CD8-positive, alpha-beta memory T cell (primary cell): ENCODE results near the gene SHC4. TPM values are rescaled to one million over a fixed set of nuclear protein-coding genes. Genes with fewer than 3 reads are reported as not detected.
"Not testable (repeated sequence)": the region's sequence is repeated elsewhere in the genome, so short reads cannot be mapped to it uniquely, and the experiment has no call there.

Experiments
- CTCF ChIA-PET: fragments of 350-600 bp; sonication (Branson Sonifier 250); formaldehyde crosslinking; loops from one replicate; lab custom pipeline; 2021; ENCODE audit warnings: antibody characterized with exemption; lab: Charles Lee
- POLR2A ChIA-PET: fragments of 350-600 bp; sonication (Branson Sonifier 250); formaldehyde crosslinking; loops from one replicate; lab custom pipeline; 2021; ENCODE audit warnings: antibody characterized with exemption; lab: Charles Lee
- DNase-seq, 5 donors: peaks; one replicate each; pipeline versions ENCODE4 v3.0.0 to v3.0.0-alpha.2; 2020 to 2022; ENCODE audit warnings: mixed read lengths in 1 of 5
- H3K27ac ChIP-seq: one replicate; pipeline ENCODE4 v1.7.0; 2013; ENCODE audit warnings: low read depth, mild to moderate bottlenecking, low read length, moderate library complexity
- H3K27me3 ChIP-seq: 2 replicates; pipeline ENCODE4 v1.7.0; 2013; ENCODE audit warnings: low read length, mild to moderate bottlenecking; ENCODE audit not compliant: insufficient read depth, poor library complexity, severe bottlenecking
- H3K36me3 ChIP-seq: 2 replicates; pipeline ENCODE4 v1.7.0; 2013; ENCODE audit warnings: mild to moderate bottlenecking, low read length, moderate library complexity; ENCODE audit not compliant: insufficient read depth
- H3K4me1 ChIP-seq: 2 replicates; pipeline ENCODE4 v1.7.0; 2013; ENCODE audit warnings: mild to moderate bottlenecking, low read length, moderate library complexity; ENCODE audit not compliant: insufficient read depth
- H3K4me3 ChIP-seq: 2 replicates; pipeline ENCODE4 v1.7.0; 2013; ENCODE audit warnings: mild to moderate bottlenecking, low read length
- H3K9me3 ChIP-seq: 2 replicates; pipeline ENCODE4 v1.7.0; 2013; ENCODE audit warnings: mild to moderate bottlenecking, low read length
- H3K27ac Mint-ChIP-seq, 8 donors: one replicate each; pipeline ENCODE4 v1.8.0; 2020 to 2021; ENCODE audit warnings: mixed read lengths in 8 of 8, mild to moderate bottlenecking in 6 of 8, inconsistent platforms in 3 of 8, moderate library complexity in 3 of 8
- H3K27me3 Mint-ChIP-seq, 2 donors: one replicate each; pipeline ENCODE4 v1.8.0; 2020 to 2021; ENCODE audit warnings: mixed read lengths in 2 of 2, mild to moderate bottlenecking in 1 of 2, moderate library complexity in 1 of 2
- H3K36me3 Mint-ChIP-seq, 3 donors: one replicate each; pipeline ENCODE4 v1.8.0; 2020 to 2021; ENCODE audit warnings: mixed read lengths in 3 of 3, inconsistent platforms in 1 of 3, mild to moderate bottlenecking in 1 of 3
- H3K4me1 Mint-ChIP-seq, 3 donors: one replicate each; pipeline ENCODE4 v1.8.0; 2020 to 2021; ENCODE audit warnings: mixed read lengths in 3 of 3, inconsistent platforms in 1 of 3, mild to moderate bottlenecking in 1 of 3
- H3K4me3 Mint-ChIP-seq, 7 donors: one replicate each; pipeline ENCODE4 v1.8.0; 2020 to 2021; ENCODE audit warnings: mixed read lengths in 7 of 7, mild to moderate bottlenecking in 6 of 7, moderate library complexity in 4 of 7, inconsistent platforms in 2 of 7
- H3K9me3 Mint-ChIP-seq, 5 donors: one replicate each; pipeline ENCODE4 v1.8.0; 2020 to 2022; ENCODE audit warnings: mixed read lengths in 5 of 5, mild to moderate bottlenecking in 3 of 5, moderate library complexity in 2 of 5, inconsistent platforms in 1 of 5
- polyA plus RNA-seq: library from polyadenylated mRNA; unstranded; fragments of 300-500 nt; fragmentation: Illumina TruSeq; gene quantifications from one replicate; pipeline ENCODE4 v1.2.3, GENCODE V29; 2021
- total RNA-seq, 2 experiments: library from RNA; stranded (reverse); gene quantifications; one replicate each; pipeline ENCODE4 v1.2.3, GENCODE V29; 2021

SHC4 gene
- total and polyA plus RNA-seq, 3 experiments from 2014 or later: 5.0 to 5.7 TPM; not detected in 1

GRCh38 chr15:48862705-48863104, 101.0 kb downstream of the SHC4 start:
- no peak for DNase-seq
- Mint-ChIP-seq H3K27me3 (peaks cover 5 to 12% of the 10 kb centered on the region in 2 donors), H3K36me3 (no peaks in the 10 kb centered on the region), H3K4me3 (no peak overlapping the region), H3K4me1 (peaks cover 0 to 5% (median 0%) of the 10 kb centered on the region in 3 donors), H3K27ac (peak overlapping the region in 1 of 8 donors; percentile 70), H3K9me3 (no peaks in the 10 kb centered on the region)
- no peak overlapping the region for H3K27ac ChIP-seq
- H3K4me3 ChIP-seq: no peak overlapping the region
- H3K27me3 ChIP-seq: no peaks in the 10 kb centered on the region
- H3K36me3 ChIP-seq: no peaks in the 10 kb centered on the region
- H3K9me3 ChIP-seq: no peaks in the 10 kb centered on the region
- no peaks in the 10 kb centered on the region for H3K4me1 ChIP-seq
- ChIA-PET CTCF (interaction anchor here (1.1 to 5.3 kb wide), 7 partner anchors 13 to 1283 kb away, joined by 3 to 38 read pairs (median 11); partner anchors contain the start of genes EID1 and FGF7), POLR2A (no interaction called here)

GRCh38 chr15:48861813-48862431, 101.8 kb downstream of the SHC4 start:
- no peak overlapping the region for H3K27ac ChIP-seq
- Mint-ChIP-seq H3K4me1 (peaks cover 0 to 5% (median 0%) of the 10 kb centered on the region in 3 donors), H3K9me3 (no peaks in the 10 kb centered on the region), H3K36me3 (no peaks in the 10 kb centered on the region), H3K4me3 (no peak overlapping the region), H3K27me3 (peaks cover 5 to 7% of the 10 kb centered on the region in 2 donors), H3K27ac (peak overlapping the region in 1 of 8 donors; percentile 43)
- H3K4me3 ChIP-seq: no peak overlapping the region
- H3K36me3 ChIP-seq: no peaks in the 10 kb centered on the region
- no peaks in the 10 kb centered on the region for H3K4me1 ChIP-seq
- no peaks in the 10 kb centered on the region for H3K9me3 ChIP-seq
- CTCF ChIA-PET: interaction anchor here (0.7 to 5.3 kb wide), 12 partner anchors 10 to 1284 kb away, joined by 3 to 38 read pairs (median 4); partner anchors contain the start of genes EID1 and FGF7
- H3K27me3 ChIP-seq: no peaks in the 10 kb centered on the region
- peak; percentile 3 to 59 (median 53) for DNase-seq
- POLR2A ChIA-PET: interaction anchor here (0.7 kb wide), 1 partner anchor 184 kb away, joined by 5 read pairs; the partner anchor contains the start of gene SECISBP2L

- Mint-ChIP-seq H3K4me3 (no peak overlapping the region), H3K9me3 (peaks cover 0 to 2% (median 0%) of the 10 kb centered on the region in 5 donors), H3K36me3 (no peaks in the 10 kb centered on the region), H3K4me1 (peaks cover 0 to 5% (median 0%) of the 10 kb centered on the region in 3 donors), H3K27ac (no peak overlapping the region), H3K27me3 (peaks cover 0 to 3% of the 10 kb centered on the region in 2 donors)
- Histone ChIP-seq H3K4me1 (no peaks in the 10 kb centered on the region), H3K27ac (no peak overlapping the region), H3K9me3 (no peaks in the 10 kb centered on the region), H3K4me3 (no peak overlapping the region), H3K27me3 (no peaks in the 10 kb centered on the region), H3K36me3 (no peaks in the 10 kb centered on the region)
- POLR2A ChIA-PET: no interaction called here
- CTCF ChIA-PET: interaction anchor here (1.3 to 5.3 kb wide), 3 partner anchors 562 to 1286 kb away, joined by 4 to 38 read pairs (median 4); partner anchors contain the start of gene FGF7
- no peak for DNase-seq
Observed at GRCh38 chr15:48859426-48859825, 104.3 kb downstream of the SHC4 start.

- Histone ChIP-seq H3K4me1 (no peaks in the 10 kb centered on the region), H3K36me3 (no peaks in the 10 kb centered on the region), H3K27ac (peak overlapping the region; percentile 41), H3K4me3 (no peak overlapping the region), H3K27me3 (no peaks in the 10 kb centered on the region), H3K9me3 (no peaks in the 10 kb centered on the region)
- H3K9me3 Mint-ChIP-seq: peaks cover 0 to 2% (median 0%) of the 10 kb centered on the region in 5 donors
- DNase-seq: no peak
- H3K27ac Mint-ChIP-seq: no peak overlapping the region
- H3K27me3 Mint-ChIP-seq: peaks cover 0 to 3% of the 10 kb centered on the region in 2 donors
- no peaks in the 10 kb centered on the region for H3K36me3 Mint-ChIP-seq
- H3K4me1 Mint-ChIP-seq: peaks cover 0 to 5% (median 0%) of the 10 kb centered on the region in 3 donors
- no peak overlapping the region for H3K4me3 Mint-ChIP-seq
- CTCF ChIA-PET: interaction anchor here (1.3 to 5.3 kb wide), 4 partner anchors 563 to 1287 kb away, joined by 3 to 38 read pairs (median 4); partner anchors contain the start of gene FGF7
- POLR2A ChIA-PET: no interaction called here
Observed at GRCh38 chr15:48858401-48858800, 105.3 kb downstream of the SHC4 start.

- H3K4me1 ChIP-seq: no peaks in the 10 kb centered on the region
- no peak overlapping the region for H3K27ac ChIP-seq
- no peak overlapping the region for H3K4me3 ChIP-seq
- peaks cover 0 to 2% (median 0%) of the 10 kb centered on the region in 5 donors for H3K9me3 Mint-ChIP-seq
- ChIA-PET POLR2A (no interaction called here), CTCF (interaction anchor here (1.4 kb wide), 1 partner anchor 566 kb away, joined by 3 read pairs; no protein-coding TSS in a partner anchor)
- H3K27me3 ChIP-seq: no peaks in the 10 kb centered on the region
- DNase-seq: no peak
- H3K36me3 Mint-ChIP-seq: no peaks in the 10 kb centered on the region
- no peak overlapping the region for H3K4me3 Mint-ChIP-seq
- no peaks in the 10 kb centered on the region for H3K9me3 ChIP-seq
- peaks cover 0 to 3% (median 0%) of the 10 kb centered on the region in 3 donors for H3K4me1 Mint-ChIP-seq
- H3K27ac Mint-ChIP-seq: no peak overlapping the region
- H3K27me3 Mint-ChIP-seq: peaks cover 0 to 4% of the 10 kb centered on the region in 2 donors
- no peaks in the 10 kb centered on the region for H3K36me3 ChIP-seq
Observed at GRCh38 chr15:48856942-48857341, 106.8 kb downstream of the SHC4 start.

GRCh38 chr15:48855501-48856440, 107.9 kb downstream of the SHC4 start:
- H3K4me1 ChIP-seq: no peaks in the 10 kb centered on the region
- ChIA-PET CTCF (interaction anchor here (0.7 kb wide), 1 partner anchor 567 kb away, joined by 3 read pairs; the partner anchor contains the start of gene FGF7), POLR2A (no interaction called here)
- Mint-ChIP-seq H3K4me3 (no peak overlapping the region), H3K27me3 (peaks cover 0 to 11% of the 10 kb centered on the region in 2 donors), H3K9me3 (peaks cover 0 to 2% (median 0%) of the 10 kb centered on the region in 5 donors), H3K36me3 (no peaks in the 10 kb centered on the region), H3K27ac (no peak overlapping the region), H3K4me1 (no peaks in the 10 kb centered on the region)
- H3K27ac ChIP-seq: no peak overlapping the region
- H3K9me3 ChIP-seq: no peaks in the 10 kb centered on the region
- no peak overlapping the region for H3K4me3 ChIP-seq
- no peaks in the 10 kb centered on the region for H3K27me3 ChIP-seq
- no peak for DNase-seq
- H3K36me3 ChIP-seq: no peaks in the 10 kb centered on the region

GRCh38 chr15:48854434-48854833, 109.3 kb downstream of the SHC4 start:
- POLR2A ChIA-PET, H3K9me3 Mint-ChIP-seq, DNase-seq: not testable (repeated sequence)

More at GRCh38 chr15:48854434-48854833, 109.3 kb downstream of the SHC4 start:
- H3K4me1 Mint-ChIP-seq, H3K9me3 ChIP-seq, H3K4me3 Mint-ChIP-seq, H3K4me3 ChIP-seq, H3K4me1 ChIP-seq, H3K36me3 ChIP-seq, H3K36me3 Mint-ChIP-seq, H3K27ac ChIP-seq, CTCF ChIA-PET, H3K27ac Mint-ChIP-seq, H3K27me3 ChIP-seq: not testable (repeated sequence)
- peaks cover under 1 to 11% of the 10 kb centered on the region in 2 donors for H3K27me3 Mint-ChIP-seq
